SK-N-SH (cell line): Measurements from ENCODE around the gene NRCAM. TPM values are rescaled to one million over a fixed set of nuclear protein-coding genes. Genes with fewer than 3 reads are reported as not detected.
A peak's percentile ranks its signal among the peaks of the same experiment; 100 is the strongest.

Source experiments
- CTCF ChIA-PET: fragments of 300-600, 350-600 bp; formaldehyde crosslinking; extraction: SDS; loops from one replicate; lab custom pipeline; 2021; lab: Yijun Ruan, JAX
- POLR2A ChIA-PET: fragments of 350-600 bp; sonication (Branson Sonifier 250); formaldehyde crosslinking; extraction: SDS; loops from one replicate; lab custom pipeline; 2020; ENCODE audit warnings: antibody characterized with exemption, inconsistent platforms; lab: Yijun Ruan, JAX
- DNase-seq: peaks from one replicate; pipeline ENCODE4 v3.0.0; 2012
- H2AFZ ChIP-seq: fragments of 200-600 bp; sonication (generic); 2 replicates; pipeline ENCODE4 v1.8.1; 2016; ENCODE audit warnings: antibody characterized with exemption, mild to moderate bottlenecking, low read depth
- H3F3A ChIP-seq: fragments of 200-600 bp; sonication (generic); replicated peaks from 2 replicates; pipeline ENCODE3; 2016; ENCODE audit warnings: antibody characterized with exemption, mild to moderate bottlenecking; ENCODE audit not compliant: insufficient read depth
- H3K27ac ChIP-seq, 2 experiments: fragments of 200-500 bp in 1 of 2; fragments of 200-600 bp in 1 of 2; sonication (Bioruptor generic) in 1 of 2; sonication (generic), shearing (Covaris generic) in 1 of 2; 2 replicates each; pipeline versions ENCODE4 v1.5.1 to v1.6.1; 2014 to 2016; ENCODE audit warnings: low read depth in 2 of 2, inconsistent platforms in 1 of 2, low read length in 1 of 2, mild to moderate bottlenecking in 1 of 2, mixed read lengths in 1 of 2
- H3K27me3 ChIP-seq: fragments of 200-600 bp; sonication (generic), shearing (Covaris generic); 2 replicates; pipeline ENCODE4 v1.6.1; 2016; ENCODE audit warnings: mixed run types; ENCODE audit not compliant: insufficient read depth
- H3K36me3 ChIP-seq, 2 experiments: fragments of 200-500 bp in 1 of 2; fragments of 200-600 bp in 1 of 2; sonication (Bioruptor generic) in 1 of 2; sonication (generic) in 1 of 2; replicated peaks in 1 of 2; 2 replicates each; pipeline versions ENCODE3 to v1.5.1; 2014 to 2016; ENCODE audit warnings: low read length in 1 of 2, mild to moderate bottlenecking in 1 of 2; ENCODE audit not compliant: insufficient read depth in 2 of 2, control insufficient read depth in 1 of 2
- H3K4me1 ChIP-seq, 2 experiments: fragments of 200-500 bp in 1 of 2; fragments of 200-600 bp in 1 of 2; sonication (Bioruptor generic) in 1 of 2; sonication (generic), shearing (Covaris generic) in 1 of 2; 2 replicates each; pipeline versions ENCODE4 v1.5.1 to v1.6.1; 2014 to 2016; ENCODE audit warnings: low read depth in 1 of 2, low read length in 1 of 2, mixed run types in 1 of 2; ENCODE audit not compliant: insufficient read depth in 2 of 2, control insufficient read depth in 1 of 2
- H3K4me2 ChIP-seq: fragments of 200-600 bp; sonication (generic), shearing (Covaris generic); 2 replicates; pipeline ENCODE4 v1.6.1; 2017; ENCODE audit warnings: mixed run types
- H3K4me3 ChIP-seq, 2 experiments: fragments of 200-500 bp in 1 of 2; fragments of 200-600 bp in 1 of 2; sonication (Bioruptor generic) in 1 of 2; sonication (generic), shearing (Covaris generic) in 1 of 2; 2 replicates each; pipeline versions ENCODE4 v1.5.1 to v1.8.1; 2014 to 2016; ENCODE audit warnings: low read depth in 2 of 2, inconsistent platforms in 1 of 2, low read length in 1 of 2, mild to moderate bottlenecking in 1 of 2, mixed read lengths in 1 of 2, moderate library complexity in 1 of 2
- H3K79me2 ChIP-seq: fragments of 200-600 bp; sonication (generic); 2 replicates; pipeline ENCODE4 v1.8.1; 2017; ENCODE audit warnings: mild to moderate bottlenecking; ENCODE audit not compliant: insufficient read depth
- H3K9ac ChIP-seq: fragments of 200-600 bp; sonication (generic); 2 replicates; pipeline ENCODE4 v1.6.1; 2017; ENCODE audit warnings: mixed run types
- H3K9me2 ChIP-seq: fragments of 200-600 bp; sonication (generic); 2 replicates; pipeline ENCODE4 v1.6.1; 2017; ENCODE audit warnings: mixed run types
- H3K9me3 ChIP-seq: fragments of 200-600 bp; sonication (generic); 2 replicates; pipeline ENCODE4 v1.6.1; 2017; ENCODE audit warnings: mixed run types, mild to moderate bottlenecking, moderate library complexity
- H4K20me1 ChIP-seq: fragments of 200-600 bp; sonication (generic); 2 replicates; pipeline ENCODE4 v1.6.1; 2017; ENCODE audit warnings: mild to moderate bottlenecking, mixed run types; ENCODE audit not compliant: insufficient read depth
- ELF1 ChIP-seq: IDR thresholded peaks from 2 replicates; pipeline ENCODE4 v1.4.0; 2012
- MEF2A ChIP-seq: IDR thresholded peaks from 2 replicates; pipeline ENCODE4 v1.4.0; 2012; ENCODE audit warnings: low read depth, borderline replicate concordance
- MXI1 ChIP-seq: IDR thresholded peaks from 2 replicates; pipeline ENCODE4 v1.6.1; 2012; ENCODE audit warnings: mild to moderate bottlenecking, low read depth, low read length, improper control_type of control experiment
- NFIC ChIP-seq: IDR thresholded peaks from 2 replicates; pipeline ENCODE4 v1.4.0; 2012; ENCODE audit warnings: borderline replicate concordance
- NRF1 ChIP-seq: IDR thresholded peaks from 2 replicates; pipeline ENCODE4 v1.6.1; 2012; ENCODE audit warnings: low read depth, mild to moderate bottlenecking, low read length
- POLR2AphosphoS5 ChIP-seq: IDR thresholded peaks from 2 replicates; pipeline ENCODE4 v1.6.1; 2012; ENCODE audit warnings: low read depth, low read length
- RCOR1 ChIP-seq: fragments of 150-350 bp; IDR thresholded peaks from 2 replicates; pipeline ENCODE4 v1.6.1; 2017; ENCODE audit warnings: antibody characterized with exemption, low read length
- TCF12 ChIP-seq: IDR thresholded peaks from 2 replicates; pipeline ENCODE4 v1.4.0; 2012
- WGBS: methylation state at CpG from one replicate; pipeline ENCODE4 v1.1.6; 2017; ENCODE audit warnings: low lambda C conversion rate; 5-methylcytosine and 5-hydroxymethylcytosine counted together
- polyA plus RNA-seq, 3 experiments: library from polyadenylated mRNA; depleted of rRNA; stranded (reverse); fragments of >200 nt; gene quantifications; 2 replicates each; pipeline ENCODE4 v1.2.3, GENCODE V29; 2012
- TF ChIP-seq, protein P1 (sequence below): fragments of 200-600 bp; sonication (generic); IDR thresholded peaks from 2 replicates; pipeline ENCODE4 v1.6.1; 2017; ENCODE audit warnings: antibody characterized with exemption, mild to moderate bottlenecking, moderate library complexity
- TF ChIP-seq, protein P2 (sequence below): IDR thresholded peaks from 2 replicates; pipeline ENCODE4 v1.4.0; 2012; ENCODE audit warnings: low read depth

The NRCAM gene
- polyA plus RNA-seq, 1 of the 3 experiments (the other 2 are of a cell fraction), result 1.1 TPM

DNA sequence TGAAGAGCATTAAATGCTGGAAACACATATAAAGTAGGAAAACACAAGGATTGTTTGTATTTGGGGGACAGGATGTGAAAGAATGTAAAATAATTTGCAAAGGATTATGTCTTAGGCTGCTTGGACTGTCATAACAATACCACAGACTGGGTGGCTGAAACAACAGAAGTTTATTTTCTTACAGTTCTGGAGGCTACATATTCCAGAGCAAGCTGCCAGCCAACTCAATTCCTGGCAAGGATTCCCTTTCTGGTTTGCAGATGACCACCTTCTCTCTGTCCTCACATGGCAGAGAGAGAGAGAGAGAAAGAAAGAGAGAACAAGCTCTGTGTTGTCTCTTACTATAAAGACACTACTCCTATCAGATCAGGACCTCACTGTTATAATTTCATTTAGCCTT is 317.3 kb downstream of the NRCAM start:
- no peak overlapping the region for H2AFZ ChIP-seq
- H3F3A ChIP-seq, result peaks cover 4% of the 10 kb centered on the region
- no peaks in the 10 kb centered on the region for H3K36me3 ChIP-seq
- H3K27me3 ChIP-seq, result no peaks in the 10 kb centered on the region
- no peaks in the 10 kb centered on the region for H4K20me1 ChIP-seq
- no peak overlapping the region for H3K9ac ChIP-seq
- DNase-seq, result no peak
- peak overlapping the region; percentile 0; the same call in 1 of the 2 replicates for H3K4me2 ChIP-seq
- no peaks in the 10 kb centered on the region for H3K79me2 ChIP-seq
- H3K27ac ChIP-seq, result peak overlapping the region; percentile 37 to 39; a peak in 3 of 4 replicates
- ChIA-PET POLR2A (no interaction called here), CTCF (interaction anchor here (1.1 to 10.5 kb wide), 2 partner anchors 7 to 358 kb away, joined by 4 to 90 read pairs; no protein-coding TSS in a partner anchor)
- H3K9me2 ChIP-seq, result no peaks in the 10 kb centered on the region
- no peaks in the 10 kb centered on the region for H3K9me3 ChIP-seq
- H3K4me3 ChIP-seq, result no peak overlapping the region
- peaks cover 5 to 7% of the 10 kb centered on the region in 2 experiments; a peak in 2 of 4 replicates for H3K4me1 ChIP-seq
- TF ChIP-seq NFIC, result 0 out of 2 replicates have a peak, but pooled peaks have one; percentile 10
- TF ChIP-seq, protein P1, sequence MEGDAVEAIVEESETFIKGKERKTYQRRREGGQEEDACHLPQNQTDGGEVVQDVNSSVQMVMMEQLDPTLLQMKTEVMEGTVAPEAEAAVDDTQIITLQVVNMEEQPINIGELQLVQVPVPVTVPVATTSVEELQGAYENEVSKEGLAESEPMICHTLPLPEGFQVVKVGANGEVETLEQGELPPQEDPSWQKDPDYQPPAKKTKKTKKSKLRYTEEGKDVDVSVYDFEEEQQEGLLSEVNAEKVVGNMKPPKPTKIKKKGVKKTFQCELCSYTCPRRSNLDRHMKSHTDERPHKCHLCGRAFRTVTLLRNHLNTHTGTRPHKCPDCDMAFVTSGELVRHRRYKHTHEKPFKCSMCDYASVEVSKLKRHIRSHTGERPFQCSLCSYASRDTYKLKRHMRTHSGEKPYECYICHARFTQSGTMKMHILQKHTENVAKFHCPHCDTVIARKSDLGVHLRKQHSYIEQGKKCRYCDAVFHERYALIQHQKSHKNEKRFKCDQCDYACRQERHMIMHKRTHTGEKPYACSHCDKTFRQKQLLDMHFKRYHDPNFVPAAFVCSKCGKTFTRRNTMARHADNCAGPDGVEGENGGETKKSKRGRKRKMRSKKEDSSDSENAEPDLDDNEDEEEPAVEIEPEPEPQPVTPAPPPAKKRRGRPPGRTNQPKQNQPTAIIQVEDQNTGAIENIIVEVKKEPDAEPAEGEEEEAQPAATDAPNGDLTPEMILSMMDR, result no peak
- TF ChIP-seq TCF12, result peak; percentile 34; the same call in 1 of the 2 replicates

DNA sequence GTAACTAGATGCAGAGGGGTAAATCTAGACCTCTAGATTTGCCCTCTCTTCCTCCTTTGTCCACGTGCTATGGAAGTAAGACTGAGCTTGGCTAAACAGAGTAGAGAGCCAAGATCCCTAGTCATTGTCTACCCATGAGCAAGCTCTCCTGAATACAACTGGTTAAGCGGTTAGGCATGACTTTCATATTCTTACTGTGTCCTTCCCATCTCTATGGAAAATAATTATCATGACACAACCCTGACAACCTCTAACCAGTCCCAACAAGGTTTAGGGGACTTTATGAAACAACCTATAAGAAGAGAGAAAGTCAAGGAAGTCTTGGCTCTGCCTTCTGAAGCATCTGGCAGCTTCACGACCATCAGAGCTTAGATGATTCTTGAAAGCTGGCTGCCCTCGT is 318.2 kb downstream of the NRCAM start:
- ChIA-PET CTCF (interaction anchor here (0.8 to 10.5 kb wide), 4 partner anchors 8 to 359 kb away, joined by 3 to 90 read pairs (median 4); no protein-coding TSS in a partner anchor), POLR2A (no interaction called here)
- peaks cover 5 to 7% of the 10 kb centered on the region in 2 experiments; a peak in 2 of 4 replicates for H3K4me1 ChIP-seq
- H2AFZ ChIP-seq, result no peak overlapping the region
- no peak overlapping the region for H3K9ac ChIP-seq
- no peak overlapping the region for H3K4me2 ChIP-seq
- no peaks in the 10 kb centered on the region for H3K36me3 ChIP-seq
- no peak for DNase-seq
- TF ChIP-seq ELF1 (no peak), RCOR1 (no peak), POLR2AphosphoS5 (no peak), MXI1 (no peak), NRF1 (no peak), MEF2A (no peak)
- TF ChIP-seq, protein P2, sequence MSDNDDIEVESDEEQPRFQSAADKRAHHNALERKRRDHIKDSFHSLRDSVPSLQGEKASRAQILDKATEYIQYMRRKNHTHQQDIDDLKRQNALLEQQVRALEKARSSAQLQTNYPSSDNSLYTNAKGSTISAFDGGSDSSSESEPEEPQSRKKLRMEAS, result no peak
- TF ChIP-seq, protein P1, result no peak
- no peaks in the 10 kb centered on the region for H4K20me1 ChIP-seq
- H3K27me3 ChIP-seq, result no peaks in the 10 kb centered on the region
- H3K4me3 ChIP-seq, result no peak overlapping the region
- no peak overlapping the region for H3K27ac ChIP-seq
- no peaks in the 10 kb centered on the region for H3K9me2 ChIP-seq
- no peaks in the 10 kb centered on the region for H3K79me2 ChIP-seq
- H3F3A ChIP-seq, result peaks cover 4% of the 10 kb centered on the region
- no peaks in the 10 kb centered on the region for H3K9me3 ChIP-seq
- 54% methylated on average over 4 of the region's 4 CpGs for WGBS
